Measurements from ENCODE around the gene STAT4.

STAT4 gene

DNA sequence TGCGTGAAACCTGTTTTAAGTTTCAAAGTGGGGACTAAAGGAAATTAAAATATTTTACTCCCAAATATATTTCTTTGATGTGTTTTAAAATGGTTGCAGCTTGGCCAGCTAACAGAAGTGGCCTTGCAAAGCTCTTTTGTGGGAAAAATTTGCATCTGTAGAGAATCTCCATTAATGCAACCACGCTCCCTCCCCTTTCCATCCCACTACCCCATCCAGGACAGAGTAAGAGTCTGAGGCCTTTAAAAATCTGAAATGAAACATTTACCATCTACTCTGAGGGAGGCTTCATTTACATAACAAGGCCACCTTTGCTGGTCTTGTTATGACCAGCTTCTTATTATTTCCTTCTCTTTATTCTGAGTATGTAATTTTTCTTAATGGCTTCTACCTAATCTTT lies 63.5 kb downstream of the STAT4 start:
- H3K14ac ChIP-seq (ENCODE audit: low read length) = no peak overlapping the region
- H2AFZ ChIP-seq (ENCODE audit: low read length) = no peak overlapping the region
- H2BK12ac ChIP-seq (ENCODE audit: low read length) = no peak overlapping the region
- no CpG with 5 or more reads among the region's 2 CpGs for WGBS, 2 donors (ENCODE audit: extremely low coverage in 2 of 2, insufficient read length in 2 of 2, insufficient replicate concordance in 1 of 2)
- no peak overlapping the region for H3K4ac ChIP-seq (ENCODE audit: low read length)
- no peak overlapping the region for H3K18ac ChIP-seq (ENCODE audit: low read length)
- H2AK5ac ChIP-seq (ENCODE audit: low read depth, low read length) = no peak overlapping the region
- no peak overlapping the region for H3K4me3 ChIP-seq (ENCODE audit: low read length in 2 of 2)
- no peak overlapping the region for H2BK15ac ChIP-seq (ENCODE audit: low read length)
- H3K79me1 ChIP-seq (ENCODE audit: low read depth, low read length) = no peaks in the 10 kb centered on the region
- H4K8ac ChIP-seq (ENCODE audit: low read depth, low read length) = no peak overlapping the region
- H3K4me2 ChIP-seq (ENCODE audit: insufficient read depth, low read length, poor library complexity, severe bottlenecking) = no peak overlapping the region
- no peak overlapping the region for H2BK5ac ChIP-seq (ENCODE audit: low read length)
- H2BK120ac ChIP-seq (ENCODE audit: low read depth, low read length) = no peak overlapping the region
- H4K91ac ChIP-seq (ENCODE audit: low read depth, low read length, poor library complexity) = no peak overlapping the region
- H3K27me3 ChIP-seq (ENCODE audit: control insufficient read depth in 3 of 3, insufficient read depth in 3 of 3, low read depth in 1 of 3, low read length in 3 of 3) = no peaks in the 10 kb centered on the region
- no peak for DNase-seq (ENCODE audit: low spot score)
- H3K23ac ChIP-seq (ENCODE audit: low read depth, low read length, poor library complexity) = no peak overlapping the region
- no peak overlapping the region for H3K9ac ChIP-seq (ENCODE audit: low read depth, low read length, poor library complexity)
- no peak overlapping the region for H3K27ac ChIP-seq (replicated peaks; ENCODE audit: low read length)
- H3K9me3 ChIP-seq (replicated peaks in 1 of 2; ENCODE audit: control insufficient read depth in 2 of 2, insufficient read depth in 1 of 2, low read depth in 1 of 2, low read length in 2 of 2) = peaks cover 0 to 1% of the 10 kb centered on the region in 2 donors
- H3K4me1 ChIP-seq (ENCODE audit: control insufficient read depth in 2 of 2, insufficient read depth in 1 of 2, low read depth in 1 of 2, low read length in 2 of 2) = no peaks in the 10 kb centered on the region
- H3K36me3 ChIP-seq (replicated peaks in 1 of 2; ENCODE audit: control insufficient read depth in 2 of 2, insufficient read depth in 2 of 2, low read length in 2 of 2) = no peaks in the 10 kb centered on the region

DNA sequence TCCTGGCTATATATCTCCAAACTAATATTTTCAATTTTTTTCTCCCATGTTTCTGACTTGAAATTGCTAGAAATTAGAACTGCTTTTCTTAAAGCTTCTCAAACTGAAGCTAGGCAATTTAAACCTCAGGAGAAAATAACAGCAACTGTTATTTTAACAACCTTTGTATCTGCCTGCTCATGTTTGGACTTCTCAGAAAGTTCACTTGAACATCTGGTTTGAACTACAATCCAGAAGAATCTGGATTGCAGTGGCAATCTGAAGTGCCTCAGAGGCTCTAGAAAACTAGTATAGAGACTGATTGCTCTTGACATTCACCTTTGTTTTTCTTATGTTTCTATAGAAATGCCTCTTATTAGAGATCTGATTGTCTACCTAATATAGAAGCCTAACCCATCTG lies 64.1 kb downstream of the STAT4 start:
- H3K27ac ChIP-seq (replicated peaks; ENCODE audit: low read length) = no peak overlapping the region
- H3K9ac ChIP-seq (ENCODE audit: low read depth, low read length, poor library complexity) = no peak overlapping the region
- no peaks in the 10 kb centered on the region for H3K4me1 ChIP-seq (ENCODE audit: control insufficient read depth in 2 of 2, insufficient read depth in 1 of 2, low read depth in 1 of 2, low read length in 2 of 2)
- H3K79me1 ChIP-seq (ENCODE audit: low read depth, low read length) = no peaks in the 10 kb centered on the region
- H3K4me2 ChIP-seq (ENCODE audit: insufficient read depth, low read length, poor library complexity, severe bottlenecking) = no peak overlapping the region
- H3K4me3 ChIP-seq (ENCODE audit: low read length in 2 of 2) = no peak overlapping the region
- DNase-seq (ENCODE audit: low spot score) = no peak
- H3K14ac ChIP-seq (ENCODE audit: low read length) = no peak overlapping the region
- peaks cover 0 to 1% of the 10 kb centered on the region in 2 donors for H3K9me3 ChIP-seq (replicated peaks in 1 of 2; ENCODE audit: control insufficient read depth in 2 of 2, insufficient read depth in 1 of 2, low read depth in 1 of 2, low read length in 2 of 2)
- no peak overlapping the region for H4K91ac ChIP-seq (ENCODE audit: low read depth, low read length, poor library complexity)
- H3K18ac ChIP-seq (ENCODE audit: low read length) = no peak overlapping the region
- H2BK120ac ChIP-seq (ENCODE audit: low read depth, low read length) = no peak overlapping the region
- no peak overlapping the region for H2BK12ac ChIP-seq (ENCODE audit: low read length)
- H3K36me3 ChIP-seq (replicated peaks in 1 of 2; ENCODE audit: control insufficient read depth in 2 of 2, insufficient read depth in 2 of 2, low read length in 2 of 2) = no peaks in the 10 kb centered on the region
- no peak overlapping the region for H3K4ac ChIP-seq (ENCODE audit: low read length)
- H3K23ac ChIP-seq (ENCODE audit: low read depth, low read length, poor library complexity) = no peak overlapping the region
- no peak overlapping the region for H2BK15ac ChIP-seq (ENCODE audit: low read length)
- no peak overlapping the region for H2AK5ac ChIP-seq (ENCODE audit: low read depth, low read length)
- no peak overlapping the region for H2BK5ac ChIP-seq (ENCODE audit: low read length)
- no peak overlapping the region for H4K8ac ChIP-seq (ENCODE audit: low read depth, low read length)
- no peaks in the 10 kb centered on the region for H3K27me3 ChIP-seq (ENCODE audit: control insufficient read depth in 3 of 3, insufficient read depth in 3 of 3, low read depth in 1 of 3, low read length in 3 of 3)
- no peak overlapping the region for H2AFZ ChIP-seq (ENCODE audit: low read length)

DNA sequence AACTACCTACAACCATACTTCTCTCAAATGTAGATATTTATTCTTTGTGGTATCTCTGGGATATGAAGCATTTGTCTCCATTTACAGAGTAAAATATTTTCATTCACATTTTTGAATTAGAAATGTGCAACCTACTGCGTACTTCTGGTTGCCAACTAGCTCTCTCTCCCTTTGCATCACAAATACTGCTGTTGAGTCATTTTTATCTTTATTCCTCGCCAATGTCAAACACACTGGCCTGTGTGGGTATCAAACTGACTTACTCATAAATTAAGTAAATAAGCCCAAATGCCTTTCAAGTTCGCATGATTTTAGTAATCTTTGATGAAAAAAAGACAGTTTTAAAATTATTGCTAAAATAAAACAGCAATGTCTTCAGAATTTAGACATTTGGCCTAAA lies 67.3 kb downstream of the STAT4 start:
- no peak overlapping the region for H3K4me3 ChIP-seq (ENCODE audit: low read length in 2 of 2)
- no peak overlapping the region for H2BK120ac ChIP-seq (ENCODE audit: low read depth, low read length)
- H4K8ac ChIP-seq (ENCODE audit: low read depth, low read length) = no peak overlapping the region
- peaks cover 0 to 1% of the 10 kb centered on the region in 2 donors for H3K9me3 ChIP-seq (replicated peaks in 1 of 2; ENCODE audit: control insufficient read depth in 2 of 2, insufficient read depth in 1 of 2, low read depth in 1 of 2, low read length in 2 of 2)
- no peak overlapping the region for H3K9ac ChIP-seq (ENCODE audit: low read depth, low read length, poor library complexity)
- H3K27me3 ChIP-seq (ENCODE audit: control insufficient read depth in 3 of 3, insufficient read depth in 3 of 3, low read depth in 1 of 3, low read length in 3 of 3) = no peaks in the 10 kb centered on the region
- H2AK5ac ChIP-seq (ENCODE audit: low read depth, low read length) = no peak overlapping the region
- H4K91ac ChIP-seq (ENCODE audit: low read depth, low read length, poor library complexity) = no peak overlapping the region
- H2AFZ ChIP-seq (ENCODE audit: low read length) = no peak overlapping the region
- no peaks in the 10 kb centered on the region for H3K4me1 ChIP-seq (ENCODE audit: control insufficient read depth in 2 of 2, insufficient read depth in 1 of 2, low read depth in 1 of 2, low read length in 2 of 2)
- H3K36me3 ChIP-seq (replicated peaks in 1 of 2; ENCODE audit: control insufficient read depth in 2 of 2, insufficient read depth in 2 of 2, low read length in 2 of 2) = no peaks in the 10 kb centered on the region
- no peak overlapping the region for H2BK15ac ChIP-seq (ENCODE audit: low read length)
- H2BK12ac ChIP-seq (ENCODE audit: low read length) = no peak overlapping the region
- H3K23ac ChIP-seq (ENCODE audit: low read depth, low read length, poor library complexity) = no peak overlapping the region
- H3K14ac ChIP-seq (ENCODE audit: low read length) = no peak overlapping the region
- no peak for DNase-seq (ENCODE audit: low spot score)
- H2BK5ac ChIP-seq (ENCODE audit: low read length) = no peak overlapping the region
- no peak overlapping the region for H3K27ac ChIP-seq (replicated peaks; ENCODE audit: low read length)
- WGBS, 2 donors (ENCODE audit: extremely low coverage in 2 of 2, insufficient read length in 2 of 2, insufficient replicate concordance in 1 of 2) = no CpG with 5 or more reads among the region's 3 CpGs
- no peak overlapping the region for H3K18ac ChIP-seq (ENCODE audit: low read length)
- no peaks in the 10 kb centered on the region for H3K79me1 ChIP-seq (ENCODE audit: low read depth, low read length)
- H3K4me2 ChIP-seq (ENCODE audit: insufficient read depth, low read length, poor library complexity, severe bottlenecking) = no peak overlapping the region
- no peak overlapping the region for H3K4ac ChIP-seq (ENCODE audit: low read length)

DNA sequence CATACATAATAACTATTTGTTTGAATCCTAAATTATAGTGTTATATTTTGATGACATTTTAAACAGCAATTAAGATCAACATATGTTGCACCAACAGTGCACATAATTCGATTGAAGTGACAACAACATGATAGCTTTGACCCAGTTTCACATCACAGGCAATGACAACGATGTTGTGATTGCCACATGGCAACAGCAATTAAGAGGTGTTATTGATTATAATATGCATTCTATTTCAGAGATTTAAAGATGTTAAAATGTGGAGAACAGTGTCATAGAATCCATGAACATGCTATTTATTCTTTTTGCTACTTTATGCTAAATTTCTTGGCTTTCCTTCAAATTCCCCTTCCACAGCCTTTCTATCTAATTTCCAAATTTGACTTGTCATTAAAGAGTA lies 68.5 kb downstream of the STAT4 start:
- Histone ChIP-seq H3K14ac (ENCODE audit: low read length) (no peak overlapping the region), H3K4ac (ENCODE audit: low read length) (no peak overlapping the region), H3K27me3 (ENCODE audit: control insufficient read depth in 3 of 3, insufficient read depth in 3 of 3, low read depth in 1 of 3, low read length in 3 of 3) (no peaks in the 10 kb centered on the region), H3K4me2 (ENCODE audit: insufficient read depth, low read length, poor library complexity, severe bottlenecking) (no peak overlapping the region), H4K8ac (ENCODE audit: low read depth, low read length) (no peak overlapping the region), H2BK120ac (ENCODE audit: low read depth, low read length) (no peak overlapping the region), H2BK15ac (ENCODE audit: low read length) (no peak overlapping the region), H3K18ac (ENCODE audit: low read length) (no peak overlapping the region), H3K9ac (ENCODE audit: low read depth, low read length, poor library complexity) (no peak overlapping the region), H3K23ac (ENCODE audit: low read depth, low read length, poor library complexity) (no peak overlapping the region), H2BK12ac (ENCODE audit: low read length) (no peak overlapping the region), H3K4me3 (ENCODE audit: low read length in 2 of 2) (no peak overlapping the region), H2BK5ac (ENCODE audit: low read length) (no peak overlapping the region), H3K36me3 (replicated peaks in 1 of 2; ENCODE audit: control insufficient read depth in 2 of 2, insufficient read depth in 2 of 2, low read length in 2 of 2) (no peaks in the 10 kb centered on the region), H3K27ac (replicated peaks; ENCODE audit: low read length) (no peak overlapping the region), H4K91ac (ENCODE audit: low read depth, low read length, poor library complexity) (no peak overlapping the region), H2AK5ac (ENCODE audit: low read depth, low read length) (no peak overlapping the region), H3K9me3 (replicated peaks in 1 of 2; ENCODE audit: control insufficient read depth in 2 of 2, insufficient read depth in 1 of 2, low read depth in 1 of 2, low read length in 2 of 2) (peaks cover 0 to 1% of the 10 kb centered on the region in 2 donors), H3K79me1 (ENCODE audit: low read depth, low read length) (no peaks in the 10 kb centered on the region), H3K4me1 (ENCODE audit: control insufficient read depth in 2 of 2, insufficient read depth in 1 of 2, low read depth in 1 of 2, low read length in 2 of 2) (no peaks in the 10 kb centered on the region), H2AFZ (ENCODE audit: low read length) (no peak overlapping the region)
- no peak for DNase-seq (ENCODE audit: low spot score)
- no CpG with 5 or more reads among the region's 2 CpGs for WGBS, 2 donors (ENCODE audit: extremely low coverage in 2 of 2, insufficient read length in 2 of 2, insufficient replicate concordance in 1 of 2)

Data from neuronal stem cell (in vitro differentiated cells).